T47D (cell line): ENCODE measurements around the gene KRTAP5-1.
A peak's percentile ranks its signal among the peaks of the same experiment; 100 is the strongest.

Experiments used
- DNase-seq, 2 experiments: peaks; one replicate each; pipeline versions ENCODE4 v3.0.0 to v3.0.0-alpha.2; 2011 to 2012; ENCODE audit warnings: low read depth in 1 of 2, low spot score in 1 of 2
- JUND ChIP-seq: IDR thresholded peaks from 2 replicates; pipeline ENCODE4 v1.6.1; 2012; ENCODE audit warnings: low read depth
- in situ Hi-C: cut with HindIII; loops from 2 replicates; pipeline ENCODE4 v1.10.0; 2016; ENCODE audit warnings: low sequenced_read_pairs, low pct_unique_long_range_greater_than_20kb

The KRTAP5-1 gene

GRCh38 chr11:1557904-1558774 lies 26.9 kb downstream of the KRTAP5-1 start:
- in situ Hi-C loops, result no loop called here
- no peak for TF ChIP-seq JUND
- peak; percentile 61 to 85 for DNase-seq

GRCh38 chr11:1557051-1557884 lies 27.8 kb downstream of the KRTAP5-1 start:
- in situ Hi-C loops, result no loop called here
- no peak for DNase-seq
- no peak for TF ChIP-seq JUND

- no peak for DNase-seq
- in situ Hi-C loops, result no loop called here
- no peak for TF ChIP-seq JUND
Measured at GRCh38 chr11:1556278-1556902, 28.7 kb downstream of the KRTAP5-1 start.

DNA sequence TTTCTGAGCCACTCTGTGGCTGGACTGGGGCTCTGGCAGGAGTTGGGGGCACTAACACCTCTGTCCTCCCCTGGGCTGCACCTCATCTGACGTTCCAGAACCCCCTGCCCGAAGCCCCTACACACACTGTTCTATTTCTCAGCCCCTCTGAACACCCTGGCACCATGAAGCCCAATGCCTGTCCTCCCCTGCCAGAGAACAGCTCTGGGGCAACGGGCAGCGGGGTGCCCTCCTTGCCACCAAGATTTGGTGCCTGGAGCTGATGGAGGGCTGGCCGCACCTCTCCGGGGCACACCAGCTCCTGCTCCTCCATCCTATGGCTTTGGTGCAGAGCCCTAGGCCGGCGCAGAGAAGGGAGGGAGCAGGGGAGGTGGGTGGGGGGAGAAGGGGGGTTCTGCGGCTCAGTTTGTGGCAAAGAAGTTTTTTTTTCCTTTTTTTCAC lies 29.4 kb downstream of the KRTAP5-1 start:
- TF ChIP-seq JUND, result no peak
- in situ Hi-C loops, result no loop called here
- no peak for DNase-seq

DNA sequence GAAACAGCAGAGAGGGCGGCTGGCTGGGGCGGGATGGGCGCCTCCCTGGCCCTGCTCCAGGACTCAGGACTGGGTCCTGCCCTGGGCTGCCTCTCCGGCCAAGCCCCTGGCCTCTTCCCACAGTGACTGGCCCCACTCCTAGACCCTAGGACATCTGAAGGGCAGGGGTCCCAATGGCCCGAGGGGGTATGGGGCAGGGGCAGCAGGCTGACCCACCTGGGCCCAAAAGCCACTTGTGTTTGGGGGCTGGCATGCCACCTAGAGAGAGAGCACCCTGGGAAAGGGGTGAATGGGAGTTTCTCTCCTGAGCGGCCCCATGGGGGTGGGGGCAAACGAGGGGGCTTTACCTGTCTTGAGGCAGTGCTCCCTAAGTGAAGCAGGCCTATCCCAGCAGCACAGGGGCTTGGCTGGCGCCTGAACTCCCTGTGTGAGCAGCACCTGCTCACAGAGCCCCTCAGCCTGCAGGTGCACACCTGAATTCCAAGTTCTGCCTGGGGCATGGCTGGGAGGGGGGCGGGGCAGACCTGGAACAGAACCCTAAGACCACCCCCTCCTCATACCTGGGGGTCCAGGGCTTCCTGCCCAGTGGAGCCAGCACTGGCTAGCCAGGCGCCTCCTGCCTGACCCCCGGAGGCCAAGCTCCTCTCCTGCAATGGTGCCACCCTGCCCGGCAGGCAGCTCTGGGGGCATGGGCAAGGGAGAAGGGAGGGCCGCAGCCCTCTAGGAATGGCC lies 29.9 kb downstream of the KRTAP5-1 start:
- no peak for TF ChIP-seq JUND
- DNase-seq, result no peak
- in situ Hi-C loops, result no loop called here

DNA sequence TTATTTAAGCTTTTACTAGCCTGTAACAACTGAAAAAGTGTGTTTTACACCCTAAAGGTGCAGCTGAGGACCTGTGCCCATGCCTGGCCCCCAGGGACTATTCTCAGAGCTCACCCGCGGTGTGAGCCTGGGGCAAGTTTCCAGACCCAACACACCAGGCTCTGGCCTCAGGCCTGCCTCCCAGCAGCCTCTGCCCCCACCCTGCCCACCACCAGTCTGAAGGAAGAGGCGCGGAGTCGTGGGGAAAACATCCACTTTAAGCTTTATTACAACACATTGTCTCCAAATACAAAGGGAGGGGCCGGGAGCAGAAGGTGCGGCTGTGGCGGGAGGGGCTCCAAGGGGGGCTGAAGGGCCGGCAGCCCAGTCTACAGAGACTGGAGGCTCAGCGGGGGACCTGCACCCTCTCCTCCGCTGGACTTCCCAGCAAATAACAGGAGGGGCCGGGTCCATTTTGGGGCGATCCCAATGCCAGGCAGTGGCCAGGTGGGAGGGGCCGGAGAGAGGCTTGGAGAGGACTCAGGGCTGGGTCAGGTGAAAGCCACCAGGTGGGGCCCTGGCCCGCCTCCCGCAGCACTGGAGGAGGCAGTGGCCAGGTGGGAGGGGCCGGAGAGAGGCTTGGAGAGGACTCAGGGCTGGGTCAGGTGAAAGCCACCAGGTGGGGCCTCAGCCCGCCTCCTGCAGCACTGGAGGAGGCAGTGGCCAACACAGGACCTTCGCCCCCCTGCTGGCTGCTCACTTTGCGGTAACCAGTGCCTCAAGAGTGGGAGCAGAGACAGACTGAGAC lies 31.1 kb downstream of the KRTAP5-1 start:
- in situ Hi-C loops, result no loop called here
- no peak for TF ChIP-seq JUND
- peak; percentile 65 to 80 for DNase-seq

DNA sequence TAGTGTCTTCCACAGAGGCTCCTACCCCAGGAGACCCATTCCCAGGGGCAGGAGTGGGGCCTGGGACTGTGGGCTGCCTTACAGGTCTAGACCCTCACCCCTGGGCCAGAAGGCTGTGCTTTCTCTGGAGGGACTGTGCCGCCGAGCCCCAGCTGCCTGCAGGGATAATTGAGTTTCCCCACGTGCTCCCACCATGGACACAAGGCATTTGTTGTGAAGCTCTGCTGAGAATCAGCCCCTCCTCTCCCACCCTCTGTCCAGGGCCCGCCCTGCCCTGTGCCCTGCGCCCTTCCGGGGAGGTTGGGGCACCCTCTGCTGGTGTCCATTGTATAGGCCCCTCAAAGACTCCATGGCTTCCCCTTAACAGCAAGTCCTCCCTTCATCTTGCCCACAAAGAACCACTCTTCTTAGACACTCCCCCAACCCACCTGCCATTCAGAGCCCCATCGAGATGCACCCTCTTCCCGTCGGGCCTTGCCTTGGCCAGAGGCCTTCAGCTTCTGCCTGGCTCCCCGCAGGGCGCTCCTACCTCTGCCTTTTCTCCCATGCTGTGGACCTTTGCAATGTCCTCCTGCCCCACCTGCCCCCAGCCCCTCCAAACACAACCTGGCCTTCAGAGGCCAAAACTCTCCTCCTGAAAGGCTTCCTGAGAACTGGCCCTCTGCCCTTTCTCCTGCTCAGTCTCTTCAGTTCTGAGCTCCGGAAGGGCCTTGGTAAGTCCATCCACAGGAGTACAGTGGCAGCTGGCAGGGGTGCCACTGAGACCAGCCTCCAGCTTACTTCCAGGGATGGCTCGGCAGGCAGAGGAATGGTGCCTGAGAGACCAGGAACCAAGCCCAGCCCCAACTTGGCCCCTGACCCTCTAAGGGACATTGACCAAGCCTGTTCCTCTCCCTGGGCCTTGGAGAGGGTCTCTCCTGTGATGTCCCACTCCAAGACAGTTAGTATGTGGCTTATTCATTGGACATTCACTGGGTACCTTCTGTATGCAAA lies 35.4 kb downstream of the KRTAP5-1 start:
- in situ Hi-C loops, result no loop called here
- no peak for TF ChIP-seq JUND
- no peak for DNase-seq

- DNase-seq, result peak; percentile 76 to 84
- in situ Hi-C loops, result no loop called here
- TF ChIP-seq JUND, result no peak
Measured at GRCh38 chr11:1548221-1549070, 36.6 kb downstream of the KRTAP5-1 start.

DNA sequence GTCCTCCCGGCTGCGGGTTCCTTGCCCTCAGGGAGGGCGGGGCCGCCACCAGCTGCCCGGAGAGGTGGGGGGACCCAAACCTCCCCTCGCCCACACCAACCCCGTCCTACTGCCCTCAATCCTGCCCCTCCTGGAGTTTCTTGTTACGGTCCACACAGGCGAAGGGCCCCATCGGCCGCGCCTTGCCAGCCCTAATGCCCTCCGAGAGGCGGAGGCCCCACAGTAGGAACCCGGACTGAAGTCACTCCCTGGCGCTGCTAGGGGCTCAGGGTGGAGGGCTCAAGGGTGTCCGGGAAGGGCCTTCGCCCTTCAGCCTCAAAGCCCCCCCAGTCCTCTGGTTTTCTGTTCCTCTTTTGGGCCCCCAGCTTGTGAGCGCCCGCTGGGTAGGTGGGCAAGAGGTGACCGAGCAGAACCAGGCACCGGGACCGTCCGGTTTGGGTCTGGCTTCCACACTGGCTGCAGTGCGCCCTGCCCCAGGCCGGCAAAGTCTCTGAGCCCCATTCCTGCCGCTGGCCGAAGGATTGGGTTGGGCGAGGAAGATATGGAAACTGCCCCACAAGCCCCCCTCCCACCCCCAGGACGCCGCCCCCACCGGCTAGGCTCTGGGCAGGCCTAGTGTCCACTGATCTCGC lies 37.5 kb downstream of the KRTAP5-1 start:
- TF ChIP-seq JUND, result no peak
- no peak for DNase-seq
- in situ Hi-C loops, result no loop called here
